Measurements from ENCODE around the gene SLC25A25. TPM values are rescaled to one million over a fixed set of nuclear protein-coding genes. Genes with fewer than 3 reads are reported as not detected.

Gene SLC25A25
- total RNA-seq, 2 experiments from 2014 or later = 16.9 to 17.7 TPM

DNA sequence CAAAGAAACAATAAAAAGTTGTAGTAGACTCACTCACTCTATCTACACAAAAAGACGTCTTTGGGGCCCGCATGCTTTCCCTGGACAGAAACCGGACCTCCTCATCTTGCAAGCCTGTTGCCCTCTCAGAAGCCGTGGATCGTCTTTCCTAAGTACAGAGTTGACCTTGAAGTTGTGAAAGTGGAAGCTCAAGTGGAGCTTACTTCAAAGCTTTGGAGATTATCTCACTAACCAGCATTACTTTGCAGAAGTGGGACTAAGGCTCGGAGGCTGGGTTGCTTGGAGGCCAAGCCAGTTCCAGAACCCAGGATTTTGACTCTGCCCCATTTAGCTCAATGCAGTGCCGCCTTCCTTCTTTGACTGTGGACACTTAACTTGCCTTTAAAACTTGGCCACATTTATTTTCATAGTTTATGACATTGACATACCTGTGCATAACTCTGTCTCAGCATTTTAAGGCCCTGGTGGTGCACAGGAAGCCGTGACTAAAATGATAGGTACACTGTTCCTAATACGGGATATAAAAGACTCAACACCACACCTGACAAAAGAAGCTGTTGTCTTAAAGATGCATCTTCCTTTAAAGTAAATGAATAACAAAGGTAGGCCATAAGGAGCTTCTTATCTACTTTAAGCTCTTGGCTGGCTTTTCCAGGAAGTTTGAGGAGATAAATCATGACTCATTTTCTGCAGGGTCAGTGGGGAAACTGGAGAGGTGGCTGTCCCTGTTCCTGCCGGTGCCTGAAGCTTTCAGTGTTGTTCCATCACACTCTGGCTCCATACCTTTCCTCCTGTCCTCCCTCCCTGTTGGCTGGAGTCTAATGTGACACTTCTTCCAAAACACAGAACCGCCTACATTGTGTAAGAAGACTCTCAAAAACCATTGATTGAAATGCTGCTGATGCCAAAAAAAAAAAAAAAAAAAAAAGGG, 10.7 kb downstream of the SLC25A25 start:
- DNase-seq = peak in 1 of 14 experiments; percentile 14
- peaks cover 24% of the 10 kb centered on the region for H3K36me3 Mint-ChIP-seq (ENCODE audit: low read depth)
- peak overlapping the region; percentile 52 for H3K4me3 Mint-ChIP-seq
- H3K36me3 ChIP-seq (ENCODE audit: insufficient read depth, low read length) = peaks cover 13% of the 10 kb centered on the region
- H3K4me1 ChIP-seq (ENCODE audit: insufficient read depth, low read length) = peaks cover 64% of the 10 kb centered on the region
- TF ChIP-seq, protein P1, sequence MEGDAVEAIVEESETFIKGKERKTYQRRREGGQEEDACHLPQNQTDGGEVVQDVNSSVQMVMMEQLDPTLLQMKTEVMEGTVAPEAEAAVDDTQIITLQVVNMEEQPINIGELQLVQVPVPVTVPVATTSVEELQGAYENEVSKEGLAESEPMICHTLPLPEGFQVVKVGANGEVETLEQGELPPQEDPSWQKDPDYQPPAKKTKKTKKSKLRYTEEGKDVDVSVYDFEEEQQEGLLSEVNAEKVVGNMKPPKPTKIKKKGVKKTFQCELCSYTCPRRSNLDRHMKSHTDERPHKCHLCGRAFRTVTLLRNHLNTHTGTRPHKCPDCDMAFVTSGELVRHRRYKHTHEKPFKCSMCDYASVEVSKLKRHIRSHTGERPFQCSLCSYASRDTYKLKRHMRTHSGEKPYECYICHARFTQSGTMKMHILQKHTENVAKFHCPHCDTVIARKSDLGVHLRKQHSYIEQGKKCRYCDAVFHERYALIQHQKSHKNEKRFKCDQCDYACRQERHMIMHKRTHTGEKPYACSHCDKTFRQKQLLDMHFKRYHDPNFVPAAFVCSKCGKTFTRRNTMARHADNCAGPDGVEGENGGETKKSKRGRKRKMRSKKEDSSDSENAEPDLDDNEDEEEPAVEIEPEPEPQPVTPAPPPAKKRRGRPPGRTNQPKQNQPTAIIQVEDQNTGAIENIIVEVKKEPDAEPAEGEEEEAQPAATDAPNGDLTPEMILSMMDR (IDR thresholded peaks at IDR 0.05) = no peak
- H3K27ac Mint-ChIP-seq = peak overlapping the region; percentile 72
- H3K9me3 ChIP-seq (ENCODE audit: control insufficient read depth in 1 of 2, insufficient read depth in 1 of 2, low read length in 2 of 2) = no peaks in the 10 kb centered on the region
- intact Hi-C loops (cut with DNase I, micrococcal nuclease) = no loop called here
- CTCF ChIA-PET = interaction anchor here (0.7 to 1.4 kb wide), 3 partner anchors 9 to 123 kb away, joined by 3 to 4 read pairs (median 4); no protein-coding TSS in a partner anchor
- no peak overlapping the region for H3K4me3 ChIP-seq (ENCODE audit: low read length)
- no peaks in the 10 kb centered on the region for H3K27me3 ChIP-seq (ENCODE audit: control insufficient read depth in 1 of 2, insufficient read depth in 2 of 2, low read length in 2 of 2)
- H3K27me3 Mint-ChIP-seq = no peaks in the 10 kb centered on the region
- POLR2A ChIA-PET = interaction anchor here (0.9 to 1.7 kb wide), 5 partner anchors 11 to 73 kb away, joined by 4 to 14 read pairs (median 5); partner anchors contain the start of genes NAIF1 and SLC25A25
- H3K27ac ChIP-seq (ENCODE audit: low read depth in 1 of 2, low read length in 2 of 2) = peak overlapping the region in 1 of 2 donors; percentile 24
- ATAC-seq (ENCODE audit: poor library complexity) = peak; percentile 48
- H3K9me3 Mint-ChIP-seq = no peaks in the 10 kb centered on the region
- H3K4me1 Mint-ChIP-seq (ENCODE audit: low read depth) = peaks cover 46% of the 10 kb centered on the region

- ChIA-PET CTCF (interaction anchor here (1.6 kb wide), 1 partner anchor 136 kb away, joined by 4 read pairs; no protein-coding TSS in a partner anchor), POLR2A (interaction anchor here (1.4 kb wide), 1 partner anchor 8 kb away, joined by 3 read pairs; no protein-coding TSS in a partner anchor)
- peaks cover 49% of the 10 kb centered on the region for H3K4me1 Mint-ChIP-seq (ENCODE audit: low read depth)
- intact Hi-C loops (cut with DNase I, micrococcal nuclease) = loop anchor here (5.0 kb wide), 2 partner anchors 38 to 123 kb away; no protein-coding TSS in a partner anchor
- Histone ChIP-seq H3K27ac (ENCODE audit: low read depth in 1 of 2, low read length in 2 of 2) (no peak overlapping the region), H3K36me3 (ENCODE audit: insufficient read depth, low read length) (peaks cover 19% of the 10 kb centered on the region), H3K9me3 (ENCODE audit: control insufficient read depth in 1 of 2, insufficient read depth in 1 of 2, low read length in 2 of 2) (no peaks in the 10 kb centered on the region), H3K4me1 (ENCODE audit: insufficient read depth, low read length) (peaks cover 55% of the 10 kb centered on the region), H3K4me3 (ENCODE audit: low read length) (no peak overlapping the region), H3K27me3 (ENCODE audit: control insufficient read depth in 1 of 2, insufficient read depth in 2 of 2, low read length in 2 of 2) (no peaks in the 10 kb centered on the region)
- H3K9me3 Mint-ChIP-seq = no peaks in the 10 kb centered on the region
- TF ChIP-seq, protein P1 (IDR thresholded peaks at IDR 0.05) = no peak
- no peak overlapping the region for H3K4me3 Mint-ChIP-seq
- H3K36me3 Mint-ChIP-seq (ENCODE audit: low read depth) = peaks cover 28% of the 10 kb centered on the region
- no peak overlapping the region for H3K27ac Mint-ChIP-seq
- H3K27me3 Mint-ChIP-seq = no peaks in the 10 kb centered on the region
- DNase-seq = no peak
- no peak for ATAC-seq (ENCODE audit: poor library complexity)
Measured at GRCh38 chr9:128080206-128080605, 12.2 kb downstream of the SLC25A25 start.

DNA sequence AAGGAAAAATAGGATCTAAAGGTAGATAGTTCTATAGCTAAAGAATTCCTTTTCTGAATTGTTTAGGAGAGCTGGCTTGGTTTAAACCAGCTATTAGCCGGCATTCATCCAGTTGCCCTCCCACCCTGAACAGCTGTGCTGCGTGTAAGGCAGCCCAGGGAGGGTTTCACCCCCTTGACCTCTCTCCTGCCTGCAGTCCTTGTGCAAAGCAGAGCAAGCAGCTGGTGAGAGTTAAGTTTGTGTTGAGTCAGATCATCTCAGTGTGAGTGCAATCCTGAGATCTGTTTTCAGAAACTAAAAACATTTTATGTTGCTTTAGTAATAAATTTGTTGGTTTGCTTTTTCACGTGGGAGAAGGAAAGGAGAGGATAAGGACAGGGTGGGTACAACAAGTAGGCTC, 13.0 kb downstream of the SLC25A25 start:
- H3K27ac ChIP-seq (ENCODE audit: low read depth in 1 of 2, low read length in 2 of 2) = no peak overlapping the region

More for the DNA sequence above, 13.0 kb downstream of the SLC25A25 start:
- H3K4me1 ChIP-seq (ENCODE audit: insufficient read depth, low read length) = peaks cover 47% of the 10 kb centered on the region
- TF ChIP-seq, protein P1 (IDR thresholded peaks at IDR 0.05) = no peak
- Mint-ChIP-seq H3K36me3 (ENCODE audit: low read depth) (peaks cover 37% of the 10 kb centered on the region), H3K4me3 (no peak overlapping the region), H3K27ac (peak overlapping the region; percentile 67), H3K27me3 (no peaks in the 10 kb centered on the region), H3K4me1 (ENCODE audit: low read depth) (peaks cover 57% of the 10 kb centered on the region), H3K9me3 (no peaks in the 10 kb centered on the region)
- CTCF ChIA-PET = interaction anchor here (1.6 kb wide), 1 partner anchor 137 kb away, joined by 4 read pairs; no protein-coding TSS in a partner anchor
- ATAC-seq (ENCODE audit: poor library complexity) (no peak), DNase-seq (no peak)
- intact Hi-C loops (cut with DNase I, micrococcal nuclease) = loop anchor here (5.0 kb wide), 2 partner anchors 39 to 124 kb away; no protein-coding TSS in a partner anchor
- POLR2A ChIA-PET = interaction anchor here (1.1 kb wide), 1 partner anchor 14 kb away, joined by 3 read pairs; the partner anchor contains the start of gene NAIF1
- H3K4me3 ChIP-seq (ENCODE audit: low read length) = no peak overlapping the region
- H3K9me3 ChIP-seq (ENCODE audit: control insufficient read depth in 1 of 2, insufficient read depth in 1 of 2, low read length in 2 of 2) = no peaks in the 10 kb centered on the region
- peaks cover 19% of the 10 kb centered on the region for H3K36me3 ChIP-seq (ENCODE audit: insufficient read depth, low read length)
- no peaks in the 10 kb centered on the region for H3K27me3 ChIP-seq (ENCODE audit: control insufficient read depth in 1 of 2, insufficient read depth in 2 of 2, low read length in 2 of 2)
